HCT116 (cell line): ENCODE measurements around the gene STK32C. TPM values are rescaled to one million over a fixed set of nuclear protein-coding genes. Genes with fewer than 3 reads are reported as not detected.
A peak's percentile ranks its signal among the peaks of the same experiment; 100 is the strongest.

Experiments used
- ATAC-seq: fragments of 200-7000 bp; cut with Tn5 transposase; 2 replicates; pipeline ENCODE4 v1.9.1; 2020; ENCODE audit warnings: mild to moderate bottlenecking, moderate library complexity
- BruUV-seq: library from RNA; stranded (reverse); fragments of 400-500 nt; replicated peaks from 2 replicates; lab custom pipeline; 2021; lab: Mats Ljungman, UMichigan
- CTCF ChIA-PET: fragments of 300-600 bp; sonication (Branson Sonifier 250); formaldehyde crosslinking; loops from one replicate; lab custom pipeline; 2021; ENCODE audit warnings: antibody characterized with exemption; lab: Charles Lee
- POLR2A ChIA-PET: fragments of 300-600, 350-600 bp; sonication (Branson Sonifier 250); formaldehyde crosslinking; loops from one replicate; lab custom pipeline; 2021; ENCODE audit warnings: antibody characterized with exemption; lab: Charles Lee
- RAD21 ChIA-PET, 2 experiments: fragments of 300-600 bp; sonication (Branson Sonifier 250); formaldehyde crosslinking; loops; one replicate each; lab custom pipeline; 2023; ENCODE audit warnings: low total read pairs in 2 of 2; ENCODE audit not compliant: uncharacterized antibody in 2 of 2, unreplicated experiment in 2 of 2, low non-redundant PET in 1 of 2; lab: Charles Lee
- DNase-seq: peaks from one replicate; pipeline ENCODE4 v3.0.0-alpha.2; 2010; ENCODE audit warnings: low read depth, low spot score
- H2AFZ ChIP-seq: fragments of 200-600 bp; shearing (Covaris generic), sonication (generic); 2 replicates; pipeline ENCODE4 v1.6.1; 2017; ENCODE audit warnings: low read depth, mixed run types, mixed read lengths, antibody characterized with exemption, low read length; ENCODE audit not compliant: poor library complexity, severe bottlenecking
- H3K27ac ChIP-seq: 2 replicates; pipeline ENCODE4 v1.5.1; 2012; ENCODE audit warnings: low read depth, low read length
- H3K27me3 ChIP-seq: fragments of 200-600 bp; sonication (generic); 2 replicates; pipeline ENCODE4 v1.6.1; 2016; ENCODE audit warnings: mixed run types, low read length, mixed read lengths; ENCODE audit not compliant: insufficient read depth
- H3K36me3 ChIP-seq, 2 experiments: fragments of 200-500 bp in 1 of 2; fragments of 200-600 bp in 1 of 2; sonication (Bioruptor generic) in 1 of 2; sonication (generic) in 1 of 2; 2 replicates each; pipeline versions ENCODE4 v1.5.1 to v1.6.1; 2014 to 2016; ENCODE audit warnings: low read length in 2 of 2, inconsistent platforms in 1 of 2, mixed read lengths in 1 of 2, mixed run types in 1 of 2; ENCODE audit not compliant: insufficient read depth in 2 of 2, control insufficient read depth in 1 of 2
- H3K4me1 ChIP-seq, 2 experiments: fragments of 200-600 bp in 1 of 2; sonication (generic) in 1 of 2; 2 replicates each; pipeline versions ENCODE4 v1.5.1 to v1.6.1; 2012 to 2017; ENCODE audit warnings: low read length in 2 of 2, inconsistent platforms in 1 of 2, mild to moderate bottlenecking in 1 of 2, mixed read lengths in 1 of 2, mixed run types in 1 of 2, moderate library complexity in 1 of 2; ENCODE audit not compliant: insufficient read depth in 2 of 2, control insufficient read depth in 1 of 2
- H3K4me2 ChIP-seq: fragments of 200-600 bp; sonication (generic); 2 replicates; pipeline ENCODE4 v1.6.1; 2017; ENCODE audit warnings: mixed run types, low read length, mixed read lengths
- H3K4me3 ChIP-seq, 2 experiments: fragments of 200-600 bp in 1 of 2; sonication (generic) in 1 of 2; replicated peaks in 1 of 2; 2 replicates each; pipeline ENCODE4 v1.5.1; 2011 to 2016; ENCODE audit warnings: low read length in 2 of 2, control low read depth in 1 of 2, low read depth in 1 of 2, mild to moderate bottlenecking in 1 of 2, mixed read lengths in 1 of 2, mixed run types in 1 of 2
- H3K79me2 ChIP-seq: fragments of 200-600 bp; sonication (generic); 2 replicates; pipeline ENCODE4 v1.6.1; 2017; ENCODE audit warnings: mild to moderate bottlenecking, mixed run types, low read length, moderate library complexity, mixed read lengths; ENCODE audit not compliant: insufficient read depth
- H3K9ac ChIP-seq: fragments of 200-600 bp; sonication (generic); 2 replicates; pipeline ENCODE4 v1.6.1; 2016; ENCODE audit warnings: low read length, mixed read lengths
- H3K9me2 ChIP-seq: fragments of 200-600 bp; sonication (generic), shearing (Covaris generic); 2 replicates; pipeline ENCODE4 v1.6.1; 2017; ENCODE audit warnings: mixed run types, mild to moderate bottlenecking, moderate library complexity; ENCODE audit not compliant: insufficient read depth
- H3K9me3 ChIP-seq, 2 experiments: fragments of 200-500 bp in 1 of 2; fragments of 200-600 bp in 1 of 2; sonication (Bioruptor generic) in 1 of 2; sonication (generic) in 1 of 2; 2 replicates each; pipeline ENCODE4 v1.6.1; 2014 to 2017; ENCODE audit warnings: low read length in 2 of 2, mixed read lengths in 2 of 2, inconsistent platforms in 1 of 2, low read depth in 1 of 2, mild to moderate bottlenecking in 1 of 2, mixed run types in 1 of 2, moderate library complexity in 1 of 2; ENCODE audit not compliant: control insufficient read depth in 1 of 2, insufficient read depth in 1 of 2
- H4K20me1 ChIP-seq: fragments of 200-600 bp; sonication (generic), shearing (Covaris generic); 2 replicates; pipeline ENCODE4 v1.6.1; 2017; ENCODE audit warnings: mixed run types, mild to moderate bottlenecking, moderate library complexity; ENCODE audit not compliant: insufficient read depth
- CBX3 ChIP-seq: IDR thresholded peaks from 2 replicates; pipeline ENCODE4 v1.6.1; 2012; ENCODE audit warnings: low read depth
- CEBPB ChIP-seq: IDR thresholded peaks from 2 replicates; pipeline ENCODE4 v1.6.1; 2012; ENCODE audit warnings: low read depth
- EGR1 ChIP-seq: IDR thresholded peaks from 2 replicates; pipeline ENCODE4 v1.6.1; 2012; ENCODE audit warnings: low read depth
- ELF1 ChIP-seq: IDR thresholded peaks from 2 replicates; pipeline ENCODE4 v1.6.1; 2012; ENCODE audit warnings: low read depth, borderline replicate concordance
- EZH2phosphoT487 ChIP-seq: fragments of 200-600 bp; IDR thresholded peaks from 2 replicates; pipeline ENCODE4 v1.6.1; 2018; ENCODE audit warnings: antibody characterized with exemption, borderline replicate concordance
- JUND ChIP-seq: IDR thresholded peaks from 2 replicates; pipeline ENCODE4 v1.6.1; 2012
- MAX ChIP-seq: IDR thresholded peaks from 2 replicates; pipeline ENCODE4 v1.6.1; 2012
- POLR2A ChIP-seq: IDR thresholded peaks from 2 replicates; pipeline ENCODE4 v1.7.0; 2011; ENCODE audit warnings: borderline replicate concordance; ENCODE audit not compliant: insufficient read depth, insufficient read length; ENCODE audit errors: extremely low read depth
- POLR2AphosphoS5 ChIP-seq: IDR thresholded peaks from 2 replicates; pipeline ENCODE4 v1.6.1; 2011; ENCODE audit warnings: mild to moderate bottlenecking, low read depth, low read length, moderate library complexity
- RAD21 ChIP-seq: IDR thresholded peaks from 2 replicates; pipeline ENCODE4 v1.6.1; 2012; ENCODE audit warnings: low read depth, mild to moderate bottlenecking
- REST ChIP-seq: IDR thresholded peaks from 2 replicates; pipeline ENCODE4 v1.6.1; 2012; ENCODE audit warnings: low read depth
- SP1 ChIP-seq: IDR thresholded peaks from 2 replicates; pipeline ENCODE4 v1.6.1; 2012; ENCODE audit warnings: low read depth
- TCF7L2 ChIP-seq: IDR thresholded peaks from 2 replicates; pipeline ENCODE4 v1.7.0; 2011; ENCODE audit warnings: borderline replicate concordance, inconsistent platforms; ENCODE audit not compliant: insufficient read depth, insufficient read length; ENCODE audit errors: extremely low read depth
- YY1 ChIP-seq: IDR thresholded peaks from 2 replicates; pipeline ENCODE4 v1.6.1; 2011; ENCODE audit warnings: low read length, low read depth, moderate library complexity, mild to moderate bottlenecking; ENCODE audit not compliant: insufficient replicate concordance; ENCODE audit errors: extremely low read depth
- ZFX ChIP-seq: fragments of 450-650 bp; IDR thresholded peaks from 2 replicates; pipeline ENCODE4 v1.6.1; 2017
- ZNF274 ChIP-seq: fragments of 200-500 bp; sonication (Bioruptor generic); IDR thresholded peaks from 2 replicates; pipeline ENCODE4 v1.6.1; 2014; ENCODE audit warnings: mild to moderate bottlenecking, low read depth, low read length, inconsistent platforms
- intact Hi-C: fragments of 100-400 bp; cut with micrococcal nuclease; formaldehyde crosslinking; loops from 2 replicates; pipeline ENCODE4 v1.10.0; 2022
- total RNA-seq: library from RNA; stranded (reverse); gene quantifications from one replicate; pipeline ENCODE4 v1.2.1, GENCODE V29; 2021; ENCODE audit not compliant: unreplicated experiment
- TF ChIP-seq, protein P1 (sequence below): IDR thresholded peaks from 2 replicates; pipeline ENCODE4 v1.6.1; 2011; ENCODE audit warnings: mild to moderate bottlenecking, low read length, moderate library complexity; ENCODE audit not compliant: insufficient replicate concordance; ENCODE audit errors: extremely low read depth
- TF ChIP-seq, protein P2 (sequence below): IDR thresholded peaks from 2 replicates; pipeline ENCODE4 v1.6.1; 2012
- TF ChIP-seq, protein P3 (sequence below), 3 experiments: fragments of 200-600 bp in 1 of 3; sonication (generic) in 1 of 3; IDR thresholded peaks in 2 of 3; conservative IDR thresholded peaks in 1 of 3; 2 replicates each; pipeline ENCODE4 v1.5.1; 2012 to 2017; ENCODE audit warnings: low read depth in 2 of 3, low read length in 2 of 3, antibody characterized with exemption in 1 of 3, borderline replicate concordance in 1 of 3, control low read depth in 1 of 3, mild to moderate bottlenecking in 1 of 3, mixed read lengths in 1 of 3, mixed run types in 1 of 3, moderate library complexity in 1 of 3; ENCODE audit not compliant: insufficient read depth in 1 of 3

Gene STK32C
- total RNA-seq, 1 experiment from 2014 or later: 29.7 TPM

DNA sequence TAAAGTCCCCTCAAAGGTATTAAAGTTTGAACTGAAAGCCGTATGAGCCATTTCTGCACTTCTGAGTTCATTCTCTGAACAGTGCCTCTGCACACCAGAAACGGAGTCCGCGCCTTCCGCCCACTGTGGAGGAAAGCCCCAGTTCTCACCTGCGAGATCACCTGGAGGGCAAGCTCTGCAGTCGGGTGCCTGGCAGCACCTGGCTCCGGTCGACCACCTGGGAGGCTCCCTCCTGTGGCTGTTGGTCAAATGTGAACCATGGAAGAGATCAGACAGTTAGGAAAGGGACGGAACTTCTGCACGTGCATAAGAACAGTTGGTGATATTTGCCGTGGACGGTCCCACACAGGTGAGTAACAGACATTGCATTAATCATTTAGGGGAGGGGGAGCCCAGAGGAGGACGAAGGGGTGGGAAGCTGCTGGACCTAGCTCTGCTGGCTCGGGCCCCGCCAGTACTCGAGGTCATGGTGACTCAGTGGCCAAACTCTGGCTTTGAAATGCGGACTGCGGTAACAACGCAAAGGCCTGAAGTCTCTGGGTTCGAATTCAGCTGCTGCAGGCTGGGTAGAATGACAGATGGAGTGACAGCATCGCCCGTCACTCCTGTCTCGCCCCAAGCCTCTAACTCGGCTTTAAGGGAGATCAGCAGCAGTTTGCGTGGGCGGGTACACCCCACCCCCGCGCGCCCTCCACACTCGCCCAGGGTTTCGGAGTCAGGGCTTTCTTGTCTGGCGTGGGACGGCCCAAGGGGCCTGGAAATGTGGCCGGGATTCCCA lies 122.7 kb downstream of the STK32C start:
- TF ChIP-seq, protein P1, sequence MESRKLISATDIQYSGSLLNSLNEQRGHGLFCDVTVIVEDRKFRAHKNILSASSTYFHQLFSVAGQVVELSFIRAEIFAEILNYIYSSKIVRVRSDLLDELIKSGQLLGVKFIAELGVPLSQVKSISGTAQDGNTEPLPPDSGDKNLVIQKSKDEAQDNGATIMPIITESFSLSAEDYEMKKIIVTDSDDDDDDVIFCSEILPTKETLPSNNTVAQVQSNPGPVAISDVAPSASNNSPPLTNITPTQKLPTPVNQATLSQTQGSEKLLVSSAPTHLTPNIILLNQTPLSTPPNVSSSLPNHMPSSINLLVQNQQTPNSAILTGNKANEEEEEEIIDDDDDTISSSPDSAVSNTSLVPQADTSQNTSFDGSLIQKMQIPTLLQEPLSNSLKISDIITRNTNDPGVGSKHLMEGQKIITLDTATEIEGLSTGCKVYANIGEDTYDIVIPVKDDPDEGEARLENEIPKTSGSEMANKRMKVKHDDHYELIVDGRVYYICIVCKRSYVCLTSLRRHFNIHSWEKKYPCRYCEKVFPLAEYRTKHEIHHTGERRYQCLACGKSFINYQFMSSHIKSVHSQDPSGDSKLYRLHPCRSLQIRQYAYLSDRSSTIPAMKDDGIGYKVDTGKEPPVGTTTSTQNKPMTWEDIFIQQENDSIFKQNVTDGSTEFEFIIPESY: no peak
- TF ChIP-seq ZNF274: no peak
- no peak for TF ChIP-seq ELF1
- no peak for TF ChIP-seq POLR2AphosphoS5
- TF ChIP-seq POLR2A: no peak
- TF ChIP-seq SP1: no peak
- TF ChIP-seq JUND: no peak
- TF ChIP-seq RAD21: no peak
- no peak for TF ChIP-seq TCF7L2
- TF ChIP-seq REST: no peak
- TF ChIP-seq ZFX: no peak
- no peak for TF ChIP-seq CBX3
- TF ChIP-seq, protein P2, sequence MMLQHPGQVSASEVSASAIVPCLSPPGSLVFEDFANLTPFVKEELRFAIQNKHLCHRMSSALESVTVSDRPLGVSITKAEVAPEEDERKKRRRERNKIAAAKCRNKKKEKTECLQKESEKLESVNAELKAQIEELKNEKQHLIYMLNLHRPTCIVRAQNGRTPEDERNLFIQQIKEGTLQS: no peak
- no peak for TF ChIP-seq EZH2phosphoT487
- no peak for TF ChIP-seq EGR1
- no peak for TF ChIP-seq CEBPB
- TF ChIP-seq, protein P3, sequence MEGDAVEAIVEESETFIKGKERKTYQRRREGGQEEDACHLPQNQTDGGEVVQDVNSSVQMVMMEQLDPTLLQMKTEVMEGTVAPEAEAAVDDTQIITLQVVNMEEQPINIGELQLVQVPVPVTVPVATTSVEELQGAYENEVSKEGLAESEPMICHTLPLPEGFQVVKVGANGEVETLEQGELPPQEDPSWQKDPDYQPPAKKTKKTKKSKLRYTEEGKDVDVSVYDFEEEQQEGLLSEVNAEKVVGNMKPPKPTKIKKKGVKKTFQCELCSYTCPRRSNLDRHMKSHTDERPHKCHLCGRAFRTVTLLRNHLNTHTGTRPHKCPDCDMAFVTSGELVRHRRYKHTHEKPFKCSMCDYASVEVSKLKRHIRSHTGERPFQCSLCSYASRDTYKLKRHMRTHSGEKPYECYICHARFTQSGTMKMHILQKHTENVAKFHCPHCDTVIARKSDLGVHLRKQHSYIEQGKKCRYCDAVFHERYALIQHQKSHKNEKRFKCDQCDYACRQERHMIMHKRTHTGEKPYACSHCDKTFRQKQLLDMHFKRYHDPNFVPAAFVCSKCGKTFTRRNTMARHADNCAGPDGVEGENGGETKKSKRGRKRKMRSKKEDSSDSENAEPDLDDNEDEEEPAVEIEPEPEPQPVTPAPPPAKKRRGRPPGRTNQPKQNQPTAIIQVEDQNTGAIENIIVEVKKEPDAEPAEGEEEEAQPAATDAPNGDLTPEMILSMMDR (IDR thresholded peaks at IDR 0.05 in 2 of 3, conservative IDR thresholded peaks at IDR 0.05 in 1 of 3; ENCODE audit: borderline replicate concordance in 1 of 3, insufficient read depth in 1 of 3, low read depth in 2 of 3, low read length in 2 of 3): no peak
- no peak for TF ChIP-seq MAX
- TF ChIP-seq YY1: no peak
- ChIA-PET RAD21 (no interaction called here), CTCF (no interaction called here), POLR2A (no interaction called here)
- DNase-seq: no peak
- no TSS peak for BruUV-seq
- peak; percentile 4; the same call in 1 of the 2 replicates for ATAC-seq
- Histone ChIP-seq H3K9ac (no peak overlapping the region), H3K9me2 (no peaks in the 10 kb centered on the region), H3K9me3 (no peaks in the 10 kb centered on the region), H3K4me3 (no peak overlapping the region), H3K36me3 (no peaks in the 10 kb centered on the region), H2AFZ (no peak overlapping the region), H3K4me2 (no peak overlapping the region), H3K79me2 (no peaks in the 10 kb centered on the region), H3K27me3 (no peaks in the 10 kb centered on the region), H4K20me1 (no peaks in the 10 kb centered on the region), H3K27ac (no peak overlapping the region), H3K4me1 (no peaks in the 10 kb centered on the region)
- intact Hi-C loops: no loop called here
